ENCODE data around the gene SF1. TPM values are rescaled to one million over a fixed set of nuclear protein-coding genes. Genes with fewer than 3 reads are reported as not detected.

SF1 gene
- total and polyA plus RNA-seq, 2 of the 8 experiments (the other 6 are each of a cell fraction or from before 2014, with no cell fraction given): 72.7 to 353 TPM

- TF ChIP-seq ATF2 (IDR thresholded peaks at IDR 0.05; ENCODE audit: low read length) (no peak), RFX5 (IDR thresholded peaks at IDR 0.05; ENCODE audit: borderline replicate concordance, low read depth, low read length) (no peak)
These were observed 31.5 kb upstream of the SF1 start (continued) for GRCh38 chr11:64809781-64810241.

All from H1 (cell line).